H1 (cell line): Measurements from ENCODE around the gene INCENP. TPM values are rescaled to one million over a fixed set of nuclear protein-coding genes. Genes with fewer than 3 reads are reported as not detected.

Experiments
- HDAC6 ChIP-seq: IDR thresholded peaks from one replicate; pipeline ENCODE4 v1.7.1; 2012; ENCODE audit warnings: low read depth, mild to moderate bottlenecking, inconsistent platforms, low read length, moderate library complexity
- SP1 ChIP-seq: IDR thresholded peaks from 2 replicates; pipeline ENCODE4 v1.6.1; 2011; ENCODE audit warnings: low read depth, low read length
- polyA plus RNA-seq, 7 experiments: library from polyadenylated mRNA; depleted of rRNA in 3 of 7; stranded (reverse) in 5 of 7; unstranded in 2 of 7; fragments of >200 nt in 5 of 7; fragments of 200-250 nt in 2 of 7; gene quantifications; 1 replicate in 5 of 7; 2 replicates in 1 of 7; 4 replicates in 1 of 7; pipeline versions ENCODE4 v1.2.1 to v1.2.3, GENCODE V29; 2011 to 2013; ENCODE audit warnings: missing spikeins in 2 of 7, mixed read lengths in 2 of 7
- total RNA-seq: library from RNA; stranded (reverse); fragmentation: NEBNext Ultra II Directional; extraction: Animal tissue kit (Norgen Biotek cat#: 25700); gene quantifications from 2 replicates; pipeline ENCODE4 v1.2.1, GENCODE V29; 2021
- TF ChIP-seq, protein P1 (sequence below): fragments of 300-600 bp; sonication (generic); IDR thresholded peaks from 2 replicates; pipeline ENCODE4 v1.7.1; 2012; ENCODE audit warnings: low read length, moderate library complexity, mild to moderate bottlenecking, inconsistent platforms; ENCODE audit not compliant: insufficient replicate concordance

INCENP gene
- total and polyA plus RNA-seq, 2 of the 8 experiments (the other 6 are each of a cell fraction or from before 2014, with no cell fraction given) = 25.4 to 132 TPM

DNA sequence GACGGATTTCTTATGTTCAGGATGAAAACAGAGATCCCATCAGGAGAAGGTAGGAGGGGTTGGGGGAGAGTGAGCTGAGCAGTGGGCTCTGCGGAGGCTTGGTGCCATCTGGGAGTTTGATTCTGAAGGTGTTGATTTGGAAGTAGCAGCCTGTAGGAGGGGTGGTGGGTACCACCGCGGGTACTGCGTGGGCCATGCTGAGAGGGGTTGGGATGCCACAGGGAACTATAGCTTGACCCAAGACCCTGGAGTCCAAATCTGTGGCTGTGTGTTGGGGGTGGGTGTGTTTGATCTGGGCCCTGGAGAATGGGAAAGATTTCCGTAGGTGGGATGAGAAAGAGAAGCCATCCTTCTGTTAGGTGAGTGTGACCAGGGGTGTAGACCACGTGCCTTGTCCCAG is 5.0 kb downstream of the INCENP start (continued):
- TF ChIP-seq, protein P1, sequence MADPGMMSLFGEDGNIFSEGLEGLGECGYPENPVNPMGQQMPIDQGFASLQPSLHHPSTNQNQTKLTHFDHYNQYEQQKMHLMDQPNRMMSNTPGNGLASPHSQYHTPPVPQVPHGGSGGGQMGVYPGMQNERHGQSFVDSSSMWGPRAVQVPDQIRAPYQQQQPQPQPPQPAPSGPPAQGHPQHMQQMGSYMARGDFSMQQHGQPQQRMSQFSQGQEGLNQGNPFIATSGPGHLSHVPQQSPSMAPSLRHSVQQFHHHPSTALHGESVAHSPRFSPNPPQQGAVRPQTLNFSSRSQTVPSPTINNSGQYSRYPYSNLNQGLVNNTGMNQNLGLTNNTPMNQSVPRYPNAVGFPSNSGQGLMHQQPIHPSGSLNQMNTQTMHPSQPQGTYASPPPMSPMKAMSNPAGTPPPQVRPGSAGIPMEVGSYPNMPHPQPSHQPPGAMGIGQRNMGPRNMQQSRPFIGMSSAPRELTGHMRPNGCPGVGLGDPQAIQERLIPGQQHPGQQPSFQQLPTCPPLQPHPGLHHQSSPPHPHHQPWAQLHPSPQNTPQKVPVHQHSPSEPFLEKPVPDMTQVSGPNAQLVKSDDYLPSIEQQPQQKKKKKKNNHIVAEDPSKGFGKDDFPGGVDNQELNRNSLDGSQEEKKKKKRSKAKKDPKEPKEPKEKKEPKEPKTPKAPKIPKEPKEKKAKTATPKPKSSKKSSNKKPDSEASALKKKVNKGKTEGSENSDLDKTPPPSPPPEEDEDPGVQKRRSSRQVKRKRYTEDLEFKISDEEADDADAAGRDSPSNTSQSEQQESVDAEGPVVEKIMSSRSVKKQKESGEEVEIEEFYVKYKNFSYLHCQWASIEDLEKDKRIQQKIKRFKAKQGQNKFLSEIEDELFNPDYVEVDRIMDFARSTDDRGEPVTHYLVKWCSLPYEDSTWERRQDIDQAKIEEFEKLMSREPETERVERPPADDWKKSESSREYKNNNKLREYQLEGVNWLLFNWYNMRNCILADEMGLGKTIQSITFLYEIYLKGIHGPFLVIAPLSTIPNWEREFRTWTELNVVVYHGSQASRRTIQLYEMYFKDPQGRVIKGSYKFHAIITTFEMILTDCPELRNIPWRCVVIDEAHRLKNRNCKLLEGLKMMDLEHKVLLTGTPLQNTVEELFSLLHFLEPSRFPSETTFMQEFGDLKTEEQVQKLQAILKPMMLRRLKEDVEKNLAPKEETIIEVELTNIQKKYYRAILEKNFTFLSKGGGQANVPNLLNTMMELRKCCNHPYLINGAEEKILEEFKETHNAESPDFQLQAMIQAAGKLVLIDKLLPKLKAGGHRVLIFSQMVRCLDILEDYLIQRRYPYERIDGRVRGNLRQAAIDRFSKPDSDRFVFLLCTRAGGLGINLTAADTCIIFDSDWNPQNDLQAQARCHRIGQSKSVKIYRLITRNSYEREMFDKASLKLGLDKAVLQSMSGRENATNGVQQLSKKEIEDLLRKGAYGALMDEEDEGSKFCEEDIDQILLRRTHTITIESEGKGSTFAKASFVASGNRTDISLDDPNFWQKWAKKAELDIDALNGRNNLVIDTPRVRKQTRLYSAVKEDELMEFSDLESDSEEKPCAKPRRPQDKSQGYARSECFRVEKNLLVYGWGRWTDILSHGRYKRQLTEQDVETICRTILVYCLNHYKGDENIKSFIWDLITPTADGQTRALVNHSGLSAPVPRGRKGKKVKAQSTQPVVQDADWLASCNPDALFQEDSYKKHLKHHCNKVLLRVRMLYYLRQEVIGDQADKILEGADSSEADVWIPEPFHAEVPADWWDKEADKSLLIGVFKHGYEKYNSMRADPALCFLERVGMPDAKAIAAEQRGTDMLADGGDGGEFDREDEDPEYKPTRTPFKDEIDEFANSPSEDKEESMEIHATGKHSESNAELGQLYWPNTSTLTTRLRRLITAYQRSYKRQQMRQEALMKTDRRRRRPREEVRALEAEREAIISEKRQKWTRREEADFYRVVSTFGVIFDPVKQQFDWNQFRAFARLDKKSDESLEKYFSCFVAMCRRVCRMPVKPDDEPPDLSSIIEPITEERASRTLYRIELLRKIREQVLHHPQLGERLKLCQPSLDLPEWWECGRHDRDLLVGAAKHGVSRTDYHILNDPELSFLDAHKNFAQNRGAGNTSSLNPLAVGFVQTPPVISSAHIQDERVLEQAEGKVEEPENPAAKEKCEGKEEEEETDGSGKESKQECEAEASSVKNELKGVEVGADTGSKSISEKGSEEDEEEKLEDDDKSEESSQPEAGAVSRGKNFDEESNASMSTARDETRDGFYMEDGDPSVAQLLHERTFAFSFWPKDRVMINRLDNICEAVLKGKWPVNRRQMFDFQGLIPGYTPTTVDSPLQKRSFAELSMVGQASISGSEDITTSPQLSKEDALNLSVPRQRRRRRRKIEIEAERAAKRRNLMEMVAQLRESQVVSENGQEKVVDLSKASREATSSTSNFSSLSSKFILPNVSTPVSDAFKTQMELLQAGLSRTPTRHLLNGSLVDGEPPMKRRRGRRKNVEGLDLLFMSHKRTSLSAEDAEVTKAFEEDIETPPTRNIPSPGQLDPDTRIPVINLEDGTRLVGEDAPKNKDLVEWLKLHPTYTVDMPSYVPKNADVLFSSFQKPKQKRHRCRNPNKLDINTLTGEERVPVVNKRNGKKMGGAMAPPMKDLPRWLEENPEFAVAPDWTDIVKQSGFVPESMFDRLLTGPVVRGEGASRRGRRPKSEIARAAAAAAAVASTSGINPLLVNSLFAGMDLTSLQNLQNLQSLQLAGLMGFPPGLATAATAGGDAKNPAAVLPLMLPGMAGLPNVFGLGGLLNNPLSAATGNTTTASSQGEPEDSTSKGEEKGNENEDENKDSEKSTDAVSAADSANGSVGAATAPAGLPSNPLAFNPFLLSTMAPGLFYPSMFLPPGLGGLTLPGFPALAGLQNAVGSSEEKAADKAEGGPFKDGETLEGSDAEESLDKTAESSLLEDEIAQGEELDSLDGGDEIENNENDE = no peak
- TF ChIP-seq HDAC6 (no peak), SP1 (no peak)
- TF ChIP-seq, all 59 proteins: peak for 0
